A549 (cell line): ENCODE data around the gene TMED5. TPM values are rescaled to one million over a fixed set of nuclear protein-coding genes. Genes with fewer than 3 reads are reported as not detected.

Source experiments
- ATAC-seq, 2 experiments: fragments of 200-7000 bp in 1 of 2; fragments of >200 bp in 1 of 2; cut with Nextera tagmentation in 1 of 2; cut with Tn5 transposase in 1 of 2; 3 replicates each; pipeline versions ENCODE4 v1.8.0 to v1.9.1; 2018 to 2020; ENCODE audit warnings: mild to moderate bottlenecking in 1 of 2, moderate library complexity in 1 of 2
- CTCF ChIA-PET: fragments of 300-600 bp; sonication (Branson Sonifier 250); formaldehyde crosslinking; extraction: SDS; loops from one replicate; lab custom pipeline; 2021; ENCODE audit warnings: antibody characterized with exemption, inconsistent platforms; lab: Yijun Ruan, JAX
- POLR2A ChIA-PET: fragments of 350-600 bp; formaldehyde crosslinking; extraction: SDS; loops from one replicate; lab custom pipeline; 2021; ENCODE audit warnings: antibody characterized with exemption, inconsistent platforms; lab: Yijun Ruan, JAX
- DNase-seq, 2 experiments: peaks; one replicate each; pipeline versions ENCODE4 v3.0.0 to v3.0.0-alpha.2; 2011 to 2016; ENCODE audit warnings: low read depth in 1 of 2, low spot score in 1 of 2
- FAIRE-seq: peaks from 2 replicates; lab custom pipeline; 2011; peaks lifted over from hg19 to GRCh38; lab: Jason Lieb, UNC
- H3K27ac ChIP-seq, 2 experiments: fragments of >200 bp; sonication (Bioruptor Twin); formaldehyde crosslinking; 3 replicates each; pipeline ENCODE4 v1.5.1; 2016 to 2017
- H3K4me1 ChIP-seq: fragments of >200 bp; sonication (Bioruptor Twin); formaldehyde crosslinking; 3 replicates; pipeline ENCODE4 v1.6.1; 2016
- H3K4me2 ChIP-seq: fragments of >200 bp; sonication (Bioruptor Twin); formaldehyde crosslinking; 3 replicates; pipeline ENCODE4 v1.6.1; 2016
- H3K4me3 ChIP-seq: fragments of >200 bp; sonication (Bioruptor Twin); formaldehyde crosslinking; 3 replicates; pipeline ENCODE4 v1.5.1; 2016
- H3K9me3 ChIP-seq: fragments of >200 bp; sonication (Bioruptor Twin); formaldehyde crosslinking; 3 replicates; pipeline ENCODE4 v1.6.1; 2016
- BHLHE40 ChIP-seq: IDR thresholded peaks from 2 replicates; pipeline ENCODE4 v1.6.1; 2012; ENCODE audit warnings: low read depth, low read length, inconsistent platforms
- CBX8 ChIP-seq: fragments of 200-600 bp; sonication (generic); IDR thresholded peaks from 2 replicates; pipeline ENCODE4 v1.6.1; 2016
- CHD2 ChIP-seq: fragments of 150-350 bp; IDR thresholded peaks from 2 replicates; pipeline ENCODE4 v1.6.1; 2014; ENCODE audit warnings: low read length; ENCODE audit not compliant: partially characterized antibody
- EHF ChIP-seq: fragments of 250-450 bp; sonication (Bioruptor Pico); IDR thresholded peaks from 2 replicates; pipeline ENCODE4 v1.5.0; 2020; ENCODE audit warnings: mild to moderate bottlenecking
- EHMT2 ChIP-seq: fragments of 200-600 bp; sonication (generic); IDR thresholded peaks from 2 replicates; pipeline ENCODE4 v1.6.1; 2016; ENCODE audit warnings: antibody characterized with exemption, low read depth, mild to moderate bottlenecking, moderate library complexity
- FOSL2 ChIP-seq, 2 experiments: fragments of 450-650 bp in 1 of 2; fragments of >200 bp in 1 of 2; sonication (Bioruptor Twin) in 1 of 2; formaldehyde crosslinking; IDR thresholded peaks; 2 replicates each; pipeline versions ENCODE4 v1.5.0 to v1.6.1; 2016 to 2020; ENCODE audit warnings: mild to moderate bottlenecking in 1 of 2, moderate library complexity in 1 of 2
- HES2 ChIP-seq: fragments of >200 bp; sonication (Bioruptor Twin); formaldehyde crosslinking; IDR thresholded peaks from 2 replicates; pipeline ENCODE4 v1.6.1; 2016
- JUNB ChIP-seq: fragments of >200 bp; sonication (Bioruptor Twin); formaldehyde crosslinking; IDR thresholded peaks from 2 replicates; pipeline ENCODE4 v1.6.1; 2016
- MAFK ChIP-seq: fragments of 450-650 bp; IDR thresholded peaks from 2 replicates; pipeline ENCODE4 v1.6.1; 2014; ENCODE audit not compliant: partially characterized antibody
- MAX ChIP-seq: IDR thresholded peaks from 2 replicates; pipeline ENCODE4 v1.6.1; 2012
- MYC ChIP-seq: IDR thresholded peaks from 2 replicates; pipeline ENCODE4 v1.6.1; 2012; ENCODE audit warnings: mild to moderate bottlenecking, inconsistent platforms, low read length, improper control_type of control experiment, borderline replicate concordance
- NFE2L2 ChIP-seq: fragments of 150-350 bp; conservative IDR thresholded peaks from 2 replicates; pipeline ENCODE4 v1.6.1; 2014; ENCODE audit warnings: low read length
- NPAS2 ChIP-seq: fragments of 250-450 bp; sonication (Bioruptor Pico); IDR thresholded peaks from 2 replicates; pipeline ENCODE4 v1.8.0; 2022; ENCODE audit warnings: mild to moderate bottlenecking, moderate library complexity, borderline replicate concordance
- NR3C1 ChIP-seq: fragments of >200 bp; sonication (Bioruptor Twin); formaldehyde crosslinking; IDR thresholded peaks from 3 replicates; pipeline ENCODE4 v1.6.1; 2017
- POLR2AphosphoS2 ChIP-seq: conservative IDR thresholded peaks from 2 replicates; pipeline ENCODE4 v1.6.1; 2012; ENCODE audit warnings: low read length, improper control_type of control experiment, inconsistent platforms
- RAD21 ChIP-seq, 2 experiments: fragments of >200 bp in 1 of 2; sonication (Bioruptor Twin) in 1 of 2; formaldehyde crosslinking in 1 of 2; IDR thresholded peaks in 1 of 2; conservative IDR thresholded peaks in 1 of 2; 2 replicates in 1 of 2; 3 replicates in 1 of 2; pipeline ENCODE4 v1.6.1; 2012 to 2018; ENCODE audit warnings: inconsistent platforms in 1 of 2
- SREBF2 ChIP-seq: fragments of 450-650 bp; IDR thresholded peaks from 2 replicates; pipeline ENCODE4 v1.6.1; 2014; ENCODE audit warnings: mild to moderate bottlenecking, moderate library complexity
- TP53 ChIP-seq: fragments of 250-450 bp; sonication (Bioruptor Pico); IDR thresholded peaks from 2 replicates; pipeline ENCODE4 v1.5.0; 2021; ENCODE audit warnings: mild to moderate bottlenecking, moderate library complexity
- USF2 ChIP-seq: fragments of 450-650 bp; IDR thresholded peaks from 2 replicates; pipeline ENCODE4 v1.6.1; 2014; ENCODE audit warnings: antibody characterized with exemption
- ZC3H11A ChIP-seq: fragments of 450-650 bp; IDR thresholded peaks from 2 replicates; pipeline ENCODE4 v1.6.1; 2014; ENCODE audit warnings: antibody characterized with exemption, mild to moderate bottlenecking
- ZNF302 ChIP-seq: fragments of 250-450 bp; sonication (Bioruptor Pico); IDR thresholded peaks from 2 replicates; pipeline ENCODE4 v1.9.0; 2021; ENCODE audit warnings: inconsistent platforms, mild to moderate bottlenecking, moderate library complexity
- ZSCAN20 ChIP-seq: fragments of 250-450 bp; sonication (Bioruptor Pico); IDR thresholded peaks from 2 replicates; pipeline ENCODE4 v1.8.0; 2022; ENCODE audit warnings: mild to moderate bottlenecking, moderate library complexity
- WGBS: methylation state at CpG from one replicate; pipeline ENCODE4 v1.1.6; 2017; ENCODE audit errors: missing lambda C conversion rate; 5-methylcytosine and 5-hydroxymethylcytosine counted together
- polyA plus RNA-seq, 4 experiments: library from polyadenylated mRNA; depleted of rRNA in 3 of 4; stranded (reverse); fragments of >200 nt; fragmentation: RNase III in 1 of 4; extraction: RNeasy Plus Mini Kit Qiagen cat#74134 plus additional on column Dnase treatment in 1 of 4; gene quantifications; 2 replicates in 3 of 4; 3 replicates in 1 of 4; pipeline ENCODE4 v1.2.3, GENCODE V29; 2011 to 2017
- TF ChIP-seq, protein P1 (sequence below): fragments of 200-600 bp; sonication (generic); IDR thresholded peaks from 2 replicates; pipeline ENCODE4 v1.6.1; 2016; ENCODE audit warnings: antibody characterized with exemption, mild to moderate bottlenecking, moderate library complexity
- TF ChIP-seq, protein P2 (sequence below): fragments of 250-450 bp; sonication (Bioruptor Pico); IDR thresholded peaks from 2 replicates; pipeline ENCODE4 v1.5.0; 2021; ENCODE audit warnings: mild to moderate bottlenecking, moderate library complexity, borderline replicate concordance

Gene TMED5
- polyA plus RNA-seq, 2 of the 4 experiments (the other 2 are of a cell fraction), result 40.4 to 70.7 TPM

DNA sequence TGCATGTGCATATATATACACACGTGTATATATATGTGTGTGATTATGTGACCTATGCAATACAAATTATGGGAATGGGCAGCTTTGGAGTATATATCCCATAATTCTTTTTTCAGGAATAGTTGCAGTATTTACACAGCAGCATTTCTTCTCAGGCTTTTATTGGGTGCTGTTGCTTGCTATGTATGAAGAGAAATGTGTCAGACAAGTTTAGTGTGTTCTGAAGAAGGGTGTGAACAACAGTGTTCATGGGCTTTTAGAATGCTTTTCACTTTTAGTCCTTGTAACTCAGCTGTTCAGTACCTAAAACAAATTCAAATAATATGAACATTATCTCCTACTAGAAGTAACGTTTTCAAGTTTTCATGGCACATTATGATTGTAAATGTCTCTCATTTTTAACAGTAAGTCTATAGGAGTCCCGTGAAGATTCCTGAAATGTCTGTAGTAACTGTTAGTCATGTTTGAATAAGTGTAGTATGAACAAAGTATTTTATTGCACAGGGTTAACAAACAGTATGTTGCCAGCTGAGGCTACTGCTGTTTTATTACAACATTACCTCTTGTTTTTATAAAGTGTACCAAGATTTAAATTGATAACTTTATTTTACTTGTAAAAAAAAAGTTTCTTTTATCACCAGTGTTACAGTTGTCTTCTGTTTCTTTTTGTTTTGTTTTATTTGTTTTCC, 42.5 kb downstream of the TMED5 start:
- TF ChIP-seq, protein P1, sequence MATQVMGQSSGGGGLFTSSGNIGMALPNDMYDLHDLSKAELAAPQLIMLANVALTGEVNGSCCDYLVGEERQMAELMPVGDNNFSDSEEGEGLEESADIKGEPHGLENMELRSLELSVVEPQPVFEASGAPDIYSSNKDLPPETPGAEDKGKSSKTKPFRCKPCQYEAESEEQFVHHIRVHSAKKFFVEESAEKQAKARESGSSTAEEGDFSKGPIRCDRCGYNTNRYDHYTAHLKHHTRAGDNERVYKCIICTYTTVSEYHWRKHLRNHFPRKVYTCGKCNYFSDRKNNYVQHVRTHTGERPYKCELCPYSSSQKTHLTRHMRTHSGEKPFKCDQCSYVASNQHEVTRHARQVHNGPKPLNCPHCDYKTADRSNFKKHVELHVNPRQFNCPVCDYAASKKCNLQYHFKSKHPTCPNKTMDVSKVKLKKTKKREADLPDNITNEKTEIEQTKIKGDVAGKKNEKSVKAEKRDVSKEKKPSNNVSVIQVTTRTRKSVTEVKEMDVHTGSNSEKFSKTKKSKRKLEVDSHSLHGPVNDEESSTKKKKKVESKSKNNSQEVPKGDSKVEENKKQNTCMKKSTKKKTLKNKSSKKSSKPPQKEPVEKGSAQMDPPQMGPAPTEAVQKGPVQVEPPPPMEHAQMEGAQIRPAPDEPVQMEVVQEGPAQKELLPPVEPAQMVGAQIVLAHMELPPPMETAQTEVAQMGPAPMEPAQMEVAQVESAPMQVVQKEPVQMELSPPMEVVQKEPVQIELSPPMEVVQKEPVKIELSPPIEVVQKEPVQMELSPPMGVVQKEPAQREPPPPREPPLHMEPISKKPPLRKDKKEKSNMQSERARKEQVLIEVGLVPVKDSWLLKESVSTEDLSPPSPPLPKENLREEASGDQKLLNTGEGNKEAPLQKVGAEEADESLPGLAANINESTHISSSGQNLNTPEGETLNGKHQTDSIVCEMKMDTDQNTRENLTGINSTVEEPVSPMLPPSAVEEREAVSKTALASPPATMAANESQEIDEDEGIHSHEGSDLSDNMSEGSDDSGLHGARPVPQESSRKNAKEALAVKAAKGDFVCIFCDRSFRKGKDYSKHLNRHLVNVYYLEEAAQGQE, result no peak
- TF ChIP-seq HES2 (no peak), NPAS2 (CRISPR knock-in tag) (no peak), CBX8 (no peak), CHD2 (no peak), BHLHE40 (no peak), MYC (no peak), FOSL2 (IDR thresholded peaks at IDR 0.05) (no peak), FOSL2 (CRISPR knock-in tag; IDR thresholded peaks at IDR 0.05) (no peak), NR3C1 (no peak), NFE2L2 (no peak), MAX (no peak), SREBF2 (no peak), ZC3H11A (no peak)
- TF ChIP-seq, protein P2, sequence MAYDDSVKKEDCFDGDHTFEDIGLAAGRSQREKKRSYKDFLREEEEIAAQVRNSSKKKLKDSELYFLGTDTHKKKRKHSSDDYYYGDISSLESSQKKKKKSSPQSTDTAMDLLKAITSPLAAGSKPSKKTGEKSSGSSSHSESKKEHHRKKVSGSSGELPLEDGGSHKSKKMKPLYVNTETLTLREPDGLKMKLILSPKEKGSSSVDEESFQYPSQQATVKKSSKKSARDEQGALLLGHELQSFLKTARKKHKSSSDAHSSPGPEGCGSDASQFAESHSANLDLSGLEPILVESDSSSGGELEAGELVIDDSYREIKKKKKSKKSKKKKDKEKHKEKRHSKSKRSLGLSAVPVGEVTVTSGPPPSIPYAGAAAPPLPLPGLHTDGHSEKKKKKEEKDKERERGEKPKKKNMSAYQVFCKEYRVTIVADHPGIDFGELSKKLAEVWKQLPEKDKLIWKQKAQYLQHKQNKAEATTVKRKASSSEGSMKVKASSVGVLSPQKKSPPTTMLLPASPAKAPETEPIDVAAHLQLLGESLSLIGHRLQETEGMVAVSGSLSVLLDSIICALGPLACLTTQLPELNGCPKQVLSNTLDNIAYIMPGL (CRISPR knock-in tag), result no peak
- TF ChIP-seq, all 56 proteins: peak for 0
- FAIRE-seq (no peak), DNase-seq (no peak), ATAC-seq (no peak)
- ChIA-PET CTCF (interaction anchor here (1.0 kb wide), 1 partner anchor 21 kb away, joined by 3 read pairs; no protein-coding TSS in a partner anchor), POLR2A (no interaction called here)
- 47% methylated on average over 3 of the region's 3 CpGs for WGBS
- H3K4me1 ChIP-seq, result peaks cover 7% of the 10 kb centered on the region; the same call in 1 of the 3 replicates
- no peak overlapping the region for H3K4me2 ChIP-seq
- H3K27ac ChIP-seq, result no peak overlapping the region
- no peak overlapping the region for H3K4me3 ChIP-seq
- no peaks in the 10 kb centered on the region for H3K9me3 ChIP-seq

- TF ChIP-seq MAFK (peak; percentile 32), POLR2AphosphoS2 (no peak)
- TF ChIP-seq, all 56 proteins: peak for 1
- WGBS, result 93% methylated on average over 5 of the region's 5 CpGs
- CTCF ChIA-PET, result no interaction called here
- Histone ChIP-seq H3K27ac (no peak overlapping the region), H3K4me3 (no peak overlapping the region), H3K4me2 (no peak overlapping the region), H3K4me1 (peaks cover 7% of the 10 kb centered on the region; the same call in 1 of the 3 replicates), H3K9me3 (no peaks in the 10 kb centered on the region)
- ATAC-seq (no peak), DNase-seq (no peak), FAIRE-seq (no peak)
- POLR2A ChIA-PET, result no interaction called here
Observed at GRCh38 chr1:93136445-93136844, 43.8 kb downstream of the TMED5 start.

DNA sequence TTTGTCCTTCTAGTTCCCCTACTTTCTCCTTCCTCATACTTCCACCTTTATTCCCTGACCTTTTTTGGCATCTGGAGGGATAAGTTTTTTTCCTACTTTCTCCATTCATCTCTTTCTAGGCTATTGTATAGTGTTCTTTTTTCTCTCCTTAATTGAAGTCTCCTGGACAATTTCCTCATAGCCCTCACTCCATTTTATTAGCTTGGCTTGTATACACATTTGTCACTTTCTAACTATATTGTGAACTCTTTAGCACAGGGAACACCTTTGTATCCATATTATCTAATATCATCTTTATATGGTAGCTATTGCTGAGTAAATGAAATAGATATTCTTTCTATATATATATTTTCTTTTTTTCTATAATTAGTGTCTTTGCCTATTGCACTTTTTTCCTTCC, 47.6 kb downstream of the TMED5 start:
- ATAC-seq (no peak), FAIRE-seq (no peak)
- CTCF ChIA-PET, result no interaction called here

More for the DNA sequence above, 47.6 kb downstream of the TMED5 start:
- Histone ChIP-seq H3K9me3 (no peaks in the 10 kb centered on the region), H3K27ac (no peak overlapping the region), H3K4me2 (no peak overlapping the region), H3K4me1 (peaks cover 1% of the 10 kb centered on the region; the same call in 1 of the 3 replicates), H3K4me3 (no peak overlapping the region)
- TF ChIP-seq RAD21 (conservative IDR thresholded peaks at IDR 0.05 in 1 of 2, IDR thresholded peaks at IDR 0.05 in 1 of 2) (no peak), EHMT2 (no peak), USF2 (no peak), TP53 (no peak), JUNB (no peak), ZNF302 (CRISPR knock-in tag) (no peak), FOSL2 (IDR thresholded peaks at IDR 0.05) (no peak), FOSL2 (CRISPR knock-in tag; IDR thresholded peaks at IDR 0.05) (no peak), ZSCAN20 (CRISPR knock-in tag) (no peak), EHF (CRISPR knock-in tag) (no peak)
- no peak for DNase-seq
- POLR2A ChIA-PET, result no interaction called here
